Hippocampal formation (tissue), 2 donors: ENCODE measurements around the gene NTM.

Source experiments
- DNase-seq, 2 donors: peaks; one replicate each; lab custom pipeline; 2025; lab: John Stamatoyannopoulos, UW

The NTM gene

DNA sequence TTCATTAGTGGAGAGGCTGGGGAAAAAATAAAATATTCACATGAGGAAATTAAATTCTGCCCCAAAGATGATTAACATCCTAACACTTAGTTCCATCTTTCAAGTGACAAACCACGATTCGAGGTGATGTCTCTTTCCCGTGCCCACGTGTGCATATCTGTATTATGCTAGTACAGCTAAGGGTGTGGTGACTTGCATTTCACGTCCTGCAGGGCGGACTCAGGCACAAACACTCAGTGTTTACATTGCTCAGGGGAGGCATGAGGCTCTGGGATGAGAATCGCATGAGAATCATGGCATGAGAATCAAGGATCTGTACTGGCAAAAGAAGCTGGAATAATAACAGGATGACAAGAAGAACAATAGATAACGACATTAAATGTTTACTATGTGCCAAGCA, 179.4 kb downstream of the NTM start:
- DNase-seq: no peak

DNA sequence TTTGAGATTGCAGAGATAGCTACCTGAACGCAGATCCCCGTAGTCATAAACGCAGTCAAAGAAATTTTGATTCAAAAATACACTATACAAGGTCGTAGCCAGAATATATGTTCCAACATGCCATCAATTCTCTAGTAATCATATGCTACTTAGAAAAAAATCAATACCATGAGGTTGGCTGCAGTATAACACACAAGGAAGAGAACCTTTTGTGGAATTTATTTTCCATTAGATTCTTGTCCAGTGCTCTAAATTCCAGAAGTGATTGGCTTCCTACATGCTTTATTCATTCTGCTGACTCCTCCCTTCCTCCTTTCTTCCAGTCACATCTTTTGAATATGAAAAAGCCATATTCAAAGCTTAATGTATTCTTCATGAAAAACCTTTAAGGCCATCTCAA, 189.9 kb downstream of the NTM start:
- DNase-seq: no peak

- DNase-seq: peak in 1 of 2 donors; percentile 10
Measured at GRCh38 chr11:131561501-131561900, 191.1 kb downstream of the NTM start.

- DNase-seq: no peak
Measured at GRCh38 chr11:131561972-131562371, 191.6 kb downstream of the NTM start.

- no peak for DNase-seq
Measured at GRCh38 chr11:131568318-131568717, 197.9 kb downstream of the NTM start.

GRCh38 chr11:131571571-131571970, 201.2 kb downstream of the NTM start:
- DNase-seq: no peak

- peak; percentile 30 to 61 for DNase-seq
Measured at GRCh38 chr11:131572423-131572822, 202.0 kb downstream of the NTM start.

DNA sequence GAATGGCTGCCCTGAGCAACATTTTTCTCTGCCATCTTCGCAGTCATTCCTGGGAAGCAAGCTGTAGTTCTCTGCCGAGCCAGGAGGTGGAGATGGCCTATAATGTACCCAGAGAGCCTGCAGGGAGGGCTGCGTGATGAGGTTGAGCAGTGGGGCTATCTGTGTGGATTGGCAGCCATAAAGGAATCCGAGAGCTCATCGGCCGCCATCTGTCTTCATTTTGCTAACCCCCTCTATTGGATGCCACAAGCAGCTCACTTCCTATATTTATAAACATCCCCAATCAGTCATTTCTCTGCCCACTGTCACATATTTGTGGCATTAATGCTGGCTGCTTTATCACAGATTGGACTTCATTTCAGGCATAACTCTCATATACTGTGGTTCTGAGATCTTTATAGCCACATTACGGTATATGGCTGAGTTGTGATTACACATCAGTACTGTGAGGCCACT, 209.5 kb downstream of the NTM start:
- DNase-seq: peak in 1 of 2 donors; percentile 42

GRCh38 chr11:131580476-131580875, 210.1 kb downstream of the NTM start:
- no peak for DNase-seq

GRCh38 chr11:131581046-131581445, 210.6 kb downstream of the NTM start:
- no peak for DNase-seq

GRCh38 chr11:131582021-131582525, 211.7 kb downstream of the NTM start:
- peak in 1 of 2 donors; percentile 51 for DNase-seq

- DNase-seq: no peak
Measured at GRCh38 chr11:131583421-131583820, 213.0 kb downstream of the NTM start.

GRCh38 chr11:131583938-131584337, 213.5 kb downstream of the NTM start:
- no peak for DNase-seq

GRCh38 chr11:131584785-131585592, 214.6 kb downstream of the NTM start:
- DNase-seq: peak; percentile 95 to 99

DNA sequence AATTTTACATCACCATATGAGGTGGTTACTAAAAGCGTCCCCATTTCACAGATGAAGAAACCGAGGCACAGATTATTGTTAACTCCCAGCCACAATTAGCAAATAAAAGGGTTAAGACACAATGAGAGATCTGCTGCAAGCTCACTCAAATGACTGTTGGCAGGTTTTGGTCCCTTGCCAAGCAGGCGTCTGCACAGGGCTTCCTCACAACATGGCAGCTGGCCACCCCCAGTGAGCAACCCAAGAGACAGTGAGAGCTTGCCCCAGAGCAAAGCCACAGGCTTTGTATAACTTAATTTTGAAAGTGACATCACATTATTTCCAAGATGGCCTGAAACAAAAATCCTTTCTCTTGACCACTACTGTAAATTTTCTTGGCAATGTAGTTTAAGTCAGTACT, 217.6 kb downstream of the NTM start:
- no peak for DNase-seq

DNA sequence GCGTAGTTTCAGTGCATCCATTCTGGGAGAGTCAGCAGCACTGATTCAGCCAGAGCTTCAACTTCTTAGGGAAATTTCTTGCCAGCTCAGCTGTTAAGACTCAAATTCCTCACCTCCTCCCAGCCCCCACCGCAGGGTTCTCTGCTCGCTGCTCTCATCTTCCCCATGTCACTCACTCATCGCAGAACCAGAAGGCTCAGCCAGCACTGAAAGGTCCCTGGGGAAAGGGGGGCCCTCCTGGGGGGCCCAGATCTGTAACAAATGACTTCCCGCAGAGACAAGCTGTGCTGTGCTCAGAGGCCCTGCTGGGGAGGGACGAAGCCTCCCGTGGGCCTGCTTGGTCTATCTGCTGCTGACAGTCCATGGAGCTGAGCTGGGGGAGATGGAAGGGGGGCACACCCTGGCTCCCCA, 220.6 kb downstream of the NTM start:
- no peak for DNase-seq

- DNase-seq: no peak
Measured at GRCh38 chr11:131592152-131592551, 221.7 kb downstream of the NTM start.

- peak; percentile 67 to 69 for DNase-seq
Measured at GRCh38 chr11:131592734-131593133, 222.3 kb downstream of the NTM start.

DNA sequence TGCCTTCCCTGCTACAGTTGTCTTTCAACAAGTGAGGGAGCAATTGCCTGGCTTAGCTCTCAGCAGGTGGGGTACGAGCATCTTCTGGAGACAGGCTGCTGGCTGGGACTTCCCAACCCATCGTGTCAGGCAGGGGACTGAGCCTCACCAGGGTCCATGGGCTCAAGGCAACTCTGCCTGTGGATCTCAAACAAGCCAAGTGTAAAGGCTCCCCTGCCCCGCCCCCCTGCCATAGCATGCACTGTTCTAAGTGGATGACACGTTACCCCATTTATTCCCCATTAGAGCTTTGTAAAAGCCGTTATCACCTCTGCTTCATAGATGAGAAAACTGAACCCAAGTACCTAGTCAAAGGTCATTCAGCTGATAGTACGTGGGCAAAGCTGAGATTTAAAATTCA, 222.9 kb downstream of the NTM start:
- DNase-seq: peak in 1 of 2 donors; percentile 34

DNA sequence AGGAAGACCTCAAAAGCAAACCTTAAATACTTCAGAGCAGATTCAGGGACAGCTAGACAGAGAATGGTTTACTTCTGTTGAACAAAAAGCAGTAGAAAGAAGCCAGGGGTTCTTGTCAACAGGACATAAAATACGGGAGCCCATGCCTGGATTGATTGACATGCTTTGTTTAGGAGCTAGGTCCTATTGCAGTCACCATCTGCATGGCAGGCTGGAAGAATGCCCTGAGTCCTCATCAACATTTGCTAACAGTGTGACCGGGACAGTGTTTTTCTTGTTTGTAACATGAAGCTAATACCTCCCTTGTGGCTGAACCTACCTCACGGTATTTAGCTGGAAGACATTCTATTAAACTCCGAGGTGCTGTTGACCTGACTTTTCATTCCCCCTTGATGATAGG, 225.4 kb downstream of the NTM start:
- DNase-seq: peak; percentile 52 to 58

- DNase-seq: no peak
Measured at GRCh38 chr11:131597890-131598289, 227.5 kb downstream of the NTM start.

DNA sequence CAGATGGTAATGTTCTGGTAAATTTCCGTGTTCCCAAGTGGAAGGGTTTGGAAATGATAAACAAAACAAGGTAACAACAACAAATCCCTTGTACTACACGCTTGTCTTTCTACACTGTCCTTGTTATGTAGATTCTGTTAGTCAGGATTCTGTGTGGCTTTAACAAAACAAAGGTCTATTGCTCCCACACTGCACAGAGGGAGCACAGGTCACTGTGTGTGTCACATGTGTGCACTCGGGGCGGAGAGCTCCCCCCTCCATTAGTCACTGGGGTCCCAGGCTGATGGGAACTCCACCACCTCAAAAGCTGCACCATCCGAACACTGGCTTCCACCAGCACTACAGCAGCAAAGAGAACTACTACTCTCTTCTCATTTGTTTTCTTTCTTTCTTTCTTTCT, 227.9 kb downstream of the NTM start:
- no peak for DNase-seq

GRCh38 chr11:131599285-131599684, 228.9 kb downstream of the NTM start:
- no peak for DNase-seq

DNA sequence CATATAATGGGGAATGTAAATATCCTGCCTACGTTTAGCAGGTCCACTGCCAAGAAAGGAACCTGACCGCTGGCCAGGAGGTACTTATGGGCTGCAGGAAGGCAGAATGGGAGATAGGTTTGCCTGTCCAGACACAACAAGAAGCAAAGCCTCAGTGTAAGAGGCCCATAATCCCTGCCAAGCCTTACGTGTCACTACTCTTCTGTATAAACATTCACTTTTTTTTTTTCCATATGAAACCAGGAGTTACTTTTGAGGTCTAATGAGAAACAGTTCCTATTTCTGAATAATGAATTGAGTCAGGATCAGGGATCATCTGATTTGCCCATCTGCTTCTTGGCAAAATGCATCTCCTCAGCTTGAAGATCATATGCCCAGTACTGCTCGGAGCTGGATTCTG, 230.2 kb downstream of the NTM start:
- no peak for DNase-seq
